B cell (primary cell): Measurements from ENCODE around the gene NAP1L1.

ENCODE experiments used
- CTCF ChIP-seq: fragments of 200-600 bp; IDR thresholded peaks from one replicate; pipeline ENCODE4 v1.8.0; 2022; ENCODE audit warnings: antibody characterized with exemption, mild to moderate bottlenecking
- EZH2 ChIP-seq: IDR thresholded peaks from 2 replicates; pipeline ENCODE4 v1.6.1; 2012; ENCODE audit warnings: borderline replicate concordance, low read depth, mild to moderate bottlenecking, moderate library complexity, low read length; ENCODE audit not compliant: insufficient read depth, poor library complexity, severe bottlenecking

- TF ChIP-seq CTCF: no peak
- TF ChIP-seq EZH2: no peak
Measured at GRCh38 chr12:75990189-75990912, 94.1 kb downstream of the NAP1L1 start.
